Vagina (tissue), 2 donors: Measurements from ENCODE around the gene CD79B.

Experiments
- POLR2A ChIP-seq, 2 donors: fragments of 450-650 bp; IDR thresholded peaks; one replicate each; pipeline ENCODE4 v1.6.1; 2017; ENCODE audit warnings: antibody characterized with exemption in 2 of 2, mild to moderate bottlenecking in 2 of 2, moderate library complexity in 2 of 2
- POLR2AphosphoS5 ChIP-seq, 2 donors: sonication (generic); formaldehyde crosslinking; IDR thresholded peaks; one replicate each; pipeline ENCODE4 v1.9.0; 2017; ENCODE audit warnings: antibody characterized with exemption in 2 of 2, mild to moderate bottlenecking in 2 of 2, low read depth in 1 of 2; ENCODE audit not compliant: insufficient read depth in 1 of 2
- TF ChIP-seq, protein P1 (sequence below), 3 experiments: fragments of 450-650 bp in 2 of 3; fragments of 200-600 bp in 1 of 3; sonication (generic) in 1 of 3; IDR thresholded peaks; one replicate each; pipeline ENCODE4 v1.5.1; 2017 to 2019; ENCODE audit warnings: antibody characterized with exemption in 3 of 3, mild to moderate bottlenecking in 2 of 3, moderate library complexity in 2 of 3

DNA sequence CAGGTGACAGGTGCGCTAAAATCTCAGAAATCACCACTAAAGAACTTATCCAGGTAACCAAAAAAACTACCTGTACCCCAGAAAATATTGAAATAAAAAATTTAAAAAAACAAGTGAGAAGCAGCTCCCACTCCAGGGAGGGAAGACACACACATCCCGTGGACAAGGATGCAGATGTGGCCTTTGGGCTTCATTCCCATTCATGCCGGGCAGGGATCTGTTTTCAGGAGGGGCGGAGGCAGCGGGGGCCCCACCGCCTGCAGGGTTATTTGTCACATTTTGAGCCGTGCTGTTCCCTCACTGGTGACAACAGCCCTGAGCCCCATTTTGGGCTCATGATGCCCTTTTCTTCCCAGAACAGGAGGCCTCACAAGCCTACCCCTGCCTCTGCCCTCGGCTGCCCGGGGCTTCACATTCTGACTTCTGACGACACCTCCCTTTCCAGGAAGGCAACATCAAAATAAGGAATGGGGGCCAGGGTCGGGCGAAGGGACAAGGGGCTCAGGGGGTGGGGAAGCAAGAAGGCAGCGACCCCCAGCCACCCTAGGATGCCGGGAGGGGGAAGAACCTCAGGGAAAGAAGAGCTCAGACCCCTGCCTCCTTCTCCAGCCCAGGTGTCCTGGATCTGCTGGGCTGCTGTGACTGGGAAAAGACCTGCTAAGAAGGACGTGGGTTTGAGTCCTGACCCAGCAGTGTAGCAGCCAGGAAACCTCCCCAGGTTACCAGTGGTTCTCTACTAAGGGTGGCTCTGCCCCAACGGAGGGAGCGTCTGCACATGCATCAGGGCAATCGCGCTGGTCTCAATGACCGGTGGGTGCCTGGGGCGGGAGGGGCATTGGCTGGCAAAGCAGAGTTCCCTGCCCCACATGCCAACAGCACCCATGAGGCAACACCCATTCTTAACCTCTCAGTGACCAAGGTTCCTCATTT, 2.3 kb upstream of the CD79B start:
- TF ChIP-seq, protein P1, sequence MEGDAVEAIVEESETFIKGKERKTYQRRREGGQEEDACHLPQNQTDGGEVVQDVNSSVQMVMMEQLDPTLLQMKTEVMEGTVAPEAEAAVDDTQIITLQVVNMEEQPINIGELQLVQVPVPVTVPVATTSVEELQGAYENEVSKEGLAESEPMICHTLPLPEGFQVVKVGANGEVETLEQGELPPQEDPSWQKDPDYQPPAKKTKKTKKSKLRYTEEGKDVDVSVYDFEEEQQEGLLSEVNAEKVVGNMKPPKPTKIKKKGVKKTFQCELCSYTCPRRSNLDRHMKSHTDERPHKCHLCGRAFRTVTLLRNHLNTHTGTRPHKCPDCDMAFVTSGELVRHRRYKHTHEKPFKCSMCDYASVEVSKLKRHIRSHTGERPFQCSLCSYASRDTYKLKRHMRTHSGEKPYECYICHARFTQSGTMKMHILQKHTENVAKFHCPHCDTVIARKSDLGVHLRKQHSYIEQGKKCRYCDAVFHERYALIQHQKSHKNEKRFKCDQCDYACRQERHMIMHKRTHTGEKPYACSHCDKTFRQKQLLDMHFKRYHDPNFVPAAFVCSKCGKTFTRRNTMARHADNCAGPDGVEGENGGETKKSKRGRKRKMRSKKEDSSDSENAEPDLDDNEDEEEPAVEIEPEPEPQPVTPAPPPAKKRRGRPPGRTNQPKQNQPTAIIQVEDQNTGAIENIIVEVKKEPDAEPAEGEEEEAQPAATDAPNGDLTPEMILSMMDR (IDR thresholded peaks at IDR 0.05), result no peak
- TF ChIP-seq POLR2A (IDR thresholded peaks at IDR 0.05), result no peak
- TF ChIP-seq POLR2AphosphoS5 (IDR thresholded peaks at IDR 0.05; ENCODE audit: insufficient read depth in 1 of 2, low read depth in 1 of 2), result no peak
